Stimulated activated CD8-positive, alpha-beta memory T cell treated with anti-CD3 and anti-CD28 coated beads, Interleukin-12 subunit alpha, Interleukin-12 subunit beta, amount 100 ng/mL, for 24 hours (primary cell): ENCODE measurements around the gene CPXM2.

Experiments used
- DNase-seq: peaks from one replicate; pipeline ENCODE4 v3.0.0-alpha.2; 2020; ENCODE audit errors: extremely low read depth

CPXM2 gene

GRCh38 chr10:123797813-123798212, 93.8 kb downstream of the CPXM2 start:
- no peak for DNase-seq

- DNase-seq = no peak
Measured at GRCh38 chr10:123796736-123797135, 94.9 kb downstream of the CPXM2 start.

GRCh38 chr10:123795846-123796590, 95.6 kb downstream of the CPXM2 start:
- DNase-seq = no peak

- no peak for DNase-seq
Measured at GRCh38 chr10:123795196-123795780, 96.3 kb downstream of the CPXM2 start.

- no peak for DNase-seq
Measured at GRCh38 chr10:123792248-123792978, 99.2 kb downstream of the CPXM2 start.

- DNase-seq = no peak
Measured at GRCh38 chr10:123790132-123790885, 101.3 kb downstream of the CPXM2 start.

- DNase-seq = no peak
Measured at GRCh38 chr10:123788981-123789380, 102.6 kb downstream of the CPXM2 start.

- no peak for DNase-seq
Measured at GRCh38 chr10:123787566-123787965, 104.0 kb downstream of the CPXM2 start.

GRCh38 chr10:123786896-123787295, 104.7 kb downstream of the CPXM2 start:
- no peak for DNase-seq

- DNase-seq = no peak
Measured at GRCh38 chr10:123786306-123786705, 105.3 kb downstream of the CPXM2 start.

- no peak for DNase-seq
Measured at GRCh38 chr10:123784646-123785045, 107.0 kb downstream of the CPXM2 start.

GRCh38 chr10:123784216-123784615, 107.4 kb downstream of the CPXM2 start:
- DNase-seq = no peak

GRCh38 chr10:123783296-123783695, 108.3 kb downstream of the CPXM2 start:
- DNase-seq = no peak

- DNase-seq = no peak
Measured at GRCh38 chr10:123782549-123782948, 109.1 kb downstream of the CPXM2 start.

- DNase-seq = no peak
Measured at GRCh38 chr10:123781956-123782500, 109.6 kb downstream of the CPXM2 start.

- no peak for DNase-seq
Measured at GRCh38 chr10:123781324-123781900, 110.2 kb downstream of the CPXM2 start.

GRCh38 chr10:123778719-123779517, 112.7 kb downstream of the CPXM2 start:
- DNase-seq = no peak

- no peak for DNase-seq
Measured at GRCh38 chr10:123777881-123778280, 113.7 kb downstream of the CPXM2 start.

- DNase-seq = no peak
Measured at GRCh38 chr10:123774132-123774742, 117.4 kb downstream of the CPXM2 start.
